Mesothelial cell of epicardium (in vitro differentiated cells): Measurements from ENCODE around the gene FOXL3. TPM values are rescaled to one million over a fixed set of nuclear protein-coding genes. Genes with fewer than 3 reads are reported as not detected.

Source experiments
- DNase-seq, 2 experiments: peaks; one replicate each; pipeline ENCODE4 v3.0.0; 2021; ENCODE audit warnings: low spot score in 2 of 2; ENCODE audit not compliant: unreplicated experiment in 2 of 2
- H3K27ac Mint-ChIP-seq: 2 replicates; pipeline ENCODE4 v1.8.0; 2021; ENCODE audit warnings: mixed read lengths
- H3K27me3 Mint-ChIP-seq: 2 replicates; pipeline ENCODE4 v1.8.0; 2021; ENCODE audit warnings: low read depth, mixed read lengths
- H3K36me3 Mint-ChIP-seq: 2 replicates; pipeline ENCODE4 v1.8.0; 2021; ENCODE audit warnings: mixed read lengths
- H3K4me1 Mint-ChIP-seq: 2 replicates; pipeline ENCODE4 v1.8.0; 2021; ENCODE audit warnings: mixed read lengths
- H3K4me3 Mint-ChIP-seq: 2 replicates; pipeline ENCODE4 v1.8.0; 2021; ENCODE audit warnings: mild to moderate bottlenecking, moderate library complexity, mixed read lengths
- H3K9me3 Mint-ChIP-seq: 2 replicates; pipeline ENCODE4 v1.8.0; 2021; ENCODE audit warnings: mixed read lengths
- total RNA-seq: library from RNA; stranded (reverse); gene quantifications from 3 replicates; pipeline ENCODE4 v1.2.1, GENCODE V29; 2021
- TF ChIP-seq, protein P1 (sequence below): fragments of 200-600 bp; sonication (generic); IDR thresholded peaks from one replicate; pipeline ENCODE4 v1.5.0; 2021; ENCODE audit warnings: antibody characterized with exemption; ENCODE audit not compliant: unreplicated experiment

Gene FOXL3
- total RNA-seq, 1 donor from 2014 or later, result not detected

DNA sequence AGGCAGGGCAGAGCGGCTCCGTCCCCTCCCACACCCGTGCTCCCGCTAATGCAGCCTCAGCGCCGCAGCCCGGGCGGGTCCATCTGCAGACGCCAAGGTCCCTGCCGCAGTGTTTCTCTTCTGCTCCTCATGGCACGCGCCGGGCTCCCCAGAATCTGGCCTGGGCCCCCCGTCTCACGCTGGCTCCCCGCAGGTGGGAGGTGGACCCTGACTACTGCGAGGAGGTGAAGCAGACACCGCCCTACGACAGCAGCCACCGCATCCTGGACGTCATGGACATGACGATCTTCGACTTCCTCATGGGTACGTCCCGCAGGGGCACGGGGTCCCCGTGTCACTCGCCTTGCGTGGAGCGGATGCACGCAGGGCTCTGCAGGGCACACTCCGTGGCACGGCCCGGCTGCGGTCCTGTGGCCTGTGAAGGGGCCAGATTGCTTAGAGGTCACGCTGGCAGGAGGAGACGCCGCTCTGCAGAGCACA lies 33.5 kb upstream of the FOXL3 start:
- H3K9me3 Mint-ChIP-seq, result no peaks in the 10 kb centered on the region
- no peaks in the 10 kb centered on the region for H3K4me1 Mint-ChIP-seq
- H3K4me3 Mint-ChIP-seq, result no peak overlapping the region
- TF ChIP-seq, protein P1, sequence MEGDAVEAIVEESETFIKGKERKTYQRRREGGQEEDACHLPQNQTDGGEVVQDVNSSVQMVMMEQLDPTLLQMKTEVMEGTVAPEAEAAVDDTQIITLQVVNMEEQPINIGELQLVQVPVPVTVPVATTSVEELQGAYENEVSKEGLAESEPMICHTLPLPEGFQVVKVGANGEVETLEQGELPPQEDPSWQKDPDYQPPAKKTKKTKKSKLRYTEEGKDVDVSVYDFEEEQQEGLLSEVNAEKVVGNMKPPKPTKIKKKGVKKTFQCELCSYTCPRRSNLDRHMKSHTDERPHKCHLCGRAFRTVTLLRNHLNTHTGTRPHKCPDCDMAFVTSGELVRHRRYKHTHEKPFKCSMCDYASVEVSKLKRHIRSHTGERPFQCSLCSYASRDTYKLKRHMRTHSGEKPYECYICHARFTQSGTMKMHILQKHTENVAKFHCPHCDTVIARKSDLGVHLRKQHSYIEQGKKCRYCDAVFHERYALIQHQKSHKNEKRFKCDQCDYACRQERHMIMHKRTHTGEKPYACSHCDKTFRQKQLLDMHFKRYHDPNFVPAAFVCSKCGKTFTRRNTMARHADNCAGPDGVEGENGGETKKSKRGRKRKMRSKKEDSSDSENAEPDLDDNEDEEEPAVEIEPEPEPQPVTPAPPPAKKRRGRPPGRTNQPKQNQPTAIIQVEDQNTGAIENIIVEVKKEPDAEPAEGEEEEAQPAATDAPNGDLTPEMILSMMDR, result no peak
- H3K36me3 Mint-ChIP-seq, result peaks cover 13% of the 10 kb centered on the region
- no peak overlapping the region for H3K27ac Mint-ChIP-seq
- no peak for DNase-seq
- no peaks in the 10 kb centered on the region for H3K27me3 Mint-ChIP-seq

DNA sequence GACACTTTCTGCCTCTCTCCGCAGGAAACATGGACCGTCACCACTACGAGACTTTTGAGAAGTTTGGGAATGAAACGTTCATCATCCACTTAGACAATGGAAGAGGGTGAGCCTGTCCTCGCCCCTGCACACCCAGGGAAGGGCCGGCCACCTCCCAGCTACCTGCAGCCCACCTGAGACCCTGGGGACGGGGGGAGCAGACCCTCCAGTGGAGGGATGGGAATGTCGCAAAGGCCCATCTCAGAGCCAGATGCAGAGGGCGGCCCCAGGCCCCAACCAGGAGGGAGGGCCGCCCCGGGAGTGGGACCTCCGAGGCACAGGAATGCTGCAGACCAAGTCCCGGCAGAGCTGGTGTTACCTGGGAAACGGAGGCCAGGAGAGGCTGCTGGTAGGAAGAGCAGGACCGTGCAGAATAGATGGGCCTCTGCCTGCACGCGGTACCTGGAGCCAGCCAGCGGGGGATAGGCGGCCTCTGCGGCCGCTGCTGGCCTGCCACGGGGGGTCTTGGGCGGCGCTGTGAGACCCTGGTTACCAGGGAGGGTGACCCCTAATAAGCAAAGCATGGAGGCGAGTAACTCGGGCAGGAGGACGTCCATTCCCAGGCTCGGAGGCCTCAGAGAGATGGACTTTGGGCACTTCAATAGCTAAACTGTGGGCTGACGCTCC lies 32.9 kb upstream of the FOXL3 start:
- peaks cover 5% of the 10 kb centered on the region for H3K9me3 Mint-ChIP-seq
- H3K36me3 Mint-ChIP-seq, result peaks cover 16% of the 10 kb centered on the region
- TF ChIP-seq, protein P1, result no peak
- H3K4me3 Mint-ChIP-seq, result no peak overlapping the region
- H3K27me3 Mint-ChIP-seq, result no peaks in the 10 kb centered on the region
- DNase-seq, result no peak
- no peaks in the 10 kb centered on the region for H3K4me1 Mint-ChIP-seq
- H3K27ac Mint-ChIP-seq, result no peak overlapping the region

- DNase-seq, result no peak
- Mint-ChIP-seq H3K9me3 (peaks cover 10% of the 10 kb centered on the region), H3K4me1 (no peaks in the 10 kb centered on the region), H3K4me3 (no peak overlapping the region), H3K27ac (no peak overlapping the region), H3K36me3 (peaks cover 21% of the 10 kb centered on the region), H3K27me3 (no peaks in the 10 kb centered on the region)
- TF ChIP-seq, protein P1, result no peak
Observed at GRCh38 chr7:257647-257992, 32.4 kb upstream of the FOXL3 start.

GRCh38 chr7:258476-259190 lies 31.3 kb upstream of the FOXL3 start:
- TF ChIP-seq, protein P1, result no peak
- Mint-ChIP-seq H3K4me1 (no peaks in the 10 kb centered on the region), H3K4me3 (no peak overlapping the region), H3K36me3 (peaks cover 21% of the 10 kb centered on the region), H3K27me3 (no peaks in the 10 kb centered on the region), H3K27ac (no peak overlapping the region), H3K9me3 (peaks cover 10% of the 10 kb centered on the region)
- DNase-seq, result peak in 1 of 2 experiments; percentile 8

- TF ChIP-seq, protein P1, result no peak
- DNase-seq, result peak in 1 of 2 experiments; percentile 6
- Mint-ChIP-seq H3K4me3 (no peak overlapping the region), H3K9me3 (peaks cover 10% of the 10 kb centered on the region), H3K27me3 (no peaks in the 10 kb centered on the region), H3K27ac (no peak overlapping the region), H3K36me3 (peaks cover 21% of the 10 kb centered on the region), H3K4me1 (no peaks in the 10 kb centered on the region)
Observed at GRCh38 chr7:259191-259505, 30.8 kb upstream of the FOXL3 start.
